ENCODE data around the gene TBC1D8.

The TBC1D8 gene

GRCh38 chr2:101064505-101064867 is 86.7 kb downstream of the TBC1D8 start:
- H3K27ac ChIP-seq (replicated peaks): no peak overlapping the region
- no peaks in the 10 kb centered on the region for H3K27me3 ChIP-seq (ENCODE audit: insufficient read depth, poor library complexity, severe bottlenecking)
- DNase-seq (ENCODE audit: low read depth in 1 of 2, low spot score in 1 of 2): no peak
- H3K4me3 ChIP-seq (replicated peaks; ENCODE audit: insufficient read depth, low read length): no peak overlapping the region
- TF ChIP-seq GABPA (IDR thresholded peaks at IDR 0.05; ENCODE audit: low read depth) (no peak), REST (IDR thresholded peaks at IDR 0.05; ENCODE audit: insufficient replicate concordance, low read depth) (no peak), POLR2AphosphoS5 (IDR thresholded peaks at IDR 0.05; ENCODE audit: low read depth) (no peak), SPI1 (IDR thresholded peaks at IDR 0.05; ENCODE audit: borderline replicate concordance, low read depth) (no peak), CTCF (IDR thresholded peaks at IDR 0.05; ENCODE audit: insufficient read depth, low read length) (no peak)

- no peak overlapping the region for H3K4me3 ChIP-seq (replicated peaks; ENCODE audit: insufficient read depth, low read length)
- H3K27me3 ChIP-seq (ENCODE audit: insufficient read depth, poor library complexity, severe bottlenecking): no peaks in the 10 kb centered on the region
- H3K27ac ChIP-seq (replicated peaks): no peak overlapping the region
- TF ChIP-seq SPI1 (IDR thresholded peaks at IDR 0.05; ENCODE audit: borderline replicate concordance, low read depth) (no peak), CTCF (IDR thresholded peaks at IDR 0.05; ENCODE audit: insufficient read depth, low read length) (no peak), GABPA (IDR thresholded peaks at IDR 0.05; ENCODE audit: low read depth) (no peak), REST (IDR thresholded peaks at IDR 0.05; ENCODE audit: insufficient replicate concordance, low read depth) (no peak), POLR2AphosphoS5 (IDR thresholded peaks at IDR 0.05; ENCODE audit: low read depth) (no peak)
- DNase-seq (ENCODE audit: low read depth in 1 of 2, low spot score in 1 of 2): no peak
Observed at GRCh38 chr2:101064125-101064502, 87.1 kb downstream of the TBC1D8 start.

- Histone ChIP-seq H3K4me3 (replicated peaks; ENCODE audit: insufficient read depth, low read length) (no peak overlapping the region), H3K27ac (replicated peaks) (no peak overlapping the region), H3K27me3 (ENCODE audit: insufficient read depth, poor library complexity, severe bottlenecking) (no peaks in the 10 kb centered on the region)
- no peak for DNase-seq (ENCODE audit: low read depth in 1 of 2, low spot score in 1 of 2)
- TF ChIP-seq REST (IDR thresholded peaks at IDR 0.05; ENCODE audit: insufficient replicate concordance, low read depth) (no peak), CTCF (IDR thresholded peaks at IDR 0.05; ENCODE audit: insufficient read depth, low read length) (no peak), POLR2AphosphoS5 (IDR thresholded peaks at IDR 0.05; ENCODE audit: low read depth) (no peak), SPI1 (IDR thresholded peaks at IDR 0.05; ENCODE audit: borderline replicate concordance, low read depth) (no peak), GABPA (IDR thresholded peaks at IDR 0.05; ENCODE audit: low read depth) (no peak)
Observed at GRCh38 chr2:101063352-101064124, 87.6 kb downstream of the TBC1D8 start.

All from HL-60 (cell line).